ENCODE data around the gene RHBDD1. TPM values are rescaled to one million over a fixed set of nuclear protein-coding genes. Genes with fewer than 3 reads are reported as not detected.

RHBDD1 gene
- total RNA-seq, 1 donor: 92.2 TPM

DNA sequence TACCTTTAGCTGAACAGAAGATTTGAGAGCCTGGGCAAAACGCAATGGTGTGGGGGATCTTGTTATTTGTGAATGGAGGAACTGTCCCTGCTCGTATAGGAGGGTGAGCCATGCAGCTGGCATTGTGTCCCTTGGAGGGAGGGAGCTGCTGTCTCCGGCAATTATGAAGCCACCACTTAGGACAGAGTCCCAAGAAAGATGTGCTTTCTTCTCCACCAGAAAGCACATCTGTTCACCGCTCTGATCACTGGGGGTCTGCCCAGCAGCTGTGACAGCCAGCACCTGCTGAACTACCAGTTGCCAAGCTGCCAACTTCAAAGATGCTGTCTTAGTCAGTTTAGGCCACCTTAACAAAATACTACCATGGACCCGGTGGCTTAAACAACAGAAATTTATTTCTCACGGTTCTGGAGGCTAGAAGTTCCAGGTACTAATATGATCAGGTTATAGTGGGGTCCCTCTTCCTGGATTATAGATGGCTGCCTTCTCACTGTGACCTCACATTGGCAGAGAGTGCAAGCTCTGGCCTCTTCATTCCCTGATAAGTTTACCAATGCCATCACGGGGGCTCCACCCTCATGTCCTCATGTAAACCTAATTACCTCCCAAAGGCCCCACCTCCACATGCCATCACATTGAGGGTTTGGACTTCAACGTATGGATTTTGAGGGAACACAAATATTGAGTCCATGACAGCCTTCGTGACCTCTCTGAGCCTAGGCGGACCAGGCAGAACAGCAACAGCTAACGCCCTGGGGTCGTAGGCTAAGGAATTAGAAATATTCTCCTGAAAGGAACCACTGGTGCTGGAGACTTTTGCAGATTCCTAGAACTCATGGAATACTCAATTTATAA is 148.3 kb downstream of the RHBDD1 start:
- no peaks in the 10 kb centered on the region for H3K9me3 ChIP-seq (ENCODE audit: low read depth, low read length)
- no peaks in the 10 kb centered on the region for H3K27me3 ChIP-seq (ENCODE audit: insufficient read depth, low read length)
- no peak overlapping the region for H3K4me3 ChIP-seq (ENCODE audit: low read length)
- H3K4me1 ChIP-seq (ENCODE audit: insufficient read depth, low read length): peaks cover 12% of the 10 kb centered on the region

DNA sequence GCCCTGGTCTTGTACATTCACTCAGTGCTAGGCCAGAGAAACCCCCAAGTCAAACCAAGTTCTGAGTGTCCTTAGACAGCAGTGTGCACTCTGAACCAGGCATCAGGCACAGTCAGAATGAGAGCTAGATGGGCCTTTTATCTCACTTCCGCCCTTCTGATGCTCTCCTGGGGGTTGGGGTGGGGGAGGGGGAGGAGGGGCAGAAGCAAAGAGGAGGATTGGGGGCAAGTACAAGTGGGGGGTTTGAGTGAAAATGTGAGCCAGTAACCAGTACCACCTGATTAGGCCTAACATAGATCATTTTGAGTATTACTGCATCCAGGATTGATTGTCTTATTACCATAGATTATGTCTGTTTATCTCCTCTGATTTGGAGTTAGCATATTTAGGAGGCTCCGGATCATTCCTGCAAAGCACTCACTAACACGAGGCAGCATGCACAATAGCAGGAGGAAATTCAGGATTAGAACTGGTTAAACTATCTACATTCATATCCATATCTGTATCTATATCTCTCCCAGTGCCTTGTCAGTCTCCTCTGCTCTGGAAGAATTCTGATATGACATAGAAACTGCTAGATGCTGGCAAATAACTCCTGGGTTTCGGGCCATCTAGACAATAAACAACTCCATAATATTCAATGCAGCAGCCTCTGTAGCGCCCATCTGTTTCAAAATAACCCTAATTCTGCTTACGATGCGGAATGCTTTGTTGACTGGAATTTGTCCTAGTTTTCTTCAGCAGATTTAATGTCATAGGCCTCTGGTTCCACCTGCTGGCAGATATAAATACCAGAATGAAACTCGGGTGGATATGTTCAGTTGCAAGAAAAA is 149.1 kb downstream of the RHBDD1 start:
- H3K4me1 ChIP-seq (ENCODE audit: insufficient read depth, low read length): peaks cover 12% of the 10 kb centered on the region
- H3K9me3 ChIP-seq (ENCODE audit: low read depth, low read length): no peaks in the 10 kb centered on the region
- H3K27me3 ChIP-seq (ENCODE audit: insufficient read depth, low read length): no peaks in the 10 kb centered on the region
- no peak overlapping the region for H3K4me3 ChIP-seq (ENCODE audit: low read length)

DNA sequence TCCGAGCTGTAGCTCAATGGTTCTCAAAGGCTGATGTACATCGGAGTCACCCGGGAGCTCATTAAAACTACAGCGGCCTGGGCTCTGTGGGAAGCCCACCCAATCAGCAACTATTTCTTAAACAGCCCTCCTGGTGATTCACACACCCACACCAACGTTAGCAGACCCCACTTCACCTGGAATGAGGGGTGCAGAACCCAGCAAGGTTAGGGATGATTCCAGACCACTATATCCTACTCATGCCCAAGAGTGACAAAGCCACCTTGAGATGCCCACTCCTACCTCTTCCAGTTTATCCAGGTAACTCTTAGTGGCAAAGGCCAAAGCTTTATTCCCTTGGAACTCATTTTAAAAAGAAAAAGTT is 149.7 kb downstream of the RHBDD1 start:
- Histone ChIP-seq H3K4me3 (ENCODE audit: low read length) (no peak overlapping the region), H3K27me3 (ENCODE audit: insufficient read depth, low read length) (no peaks in the 10 kb centered on the region), H3K4me1 (ENCODE audit: insufficient read depth, low read length) (peaks cover 12% of the 10 kb centered on the region), H3K9me3 (ENCODE audit: low read depth, low read length) (no peaks in the 10 kb centered on the region)

DNA sequence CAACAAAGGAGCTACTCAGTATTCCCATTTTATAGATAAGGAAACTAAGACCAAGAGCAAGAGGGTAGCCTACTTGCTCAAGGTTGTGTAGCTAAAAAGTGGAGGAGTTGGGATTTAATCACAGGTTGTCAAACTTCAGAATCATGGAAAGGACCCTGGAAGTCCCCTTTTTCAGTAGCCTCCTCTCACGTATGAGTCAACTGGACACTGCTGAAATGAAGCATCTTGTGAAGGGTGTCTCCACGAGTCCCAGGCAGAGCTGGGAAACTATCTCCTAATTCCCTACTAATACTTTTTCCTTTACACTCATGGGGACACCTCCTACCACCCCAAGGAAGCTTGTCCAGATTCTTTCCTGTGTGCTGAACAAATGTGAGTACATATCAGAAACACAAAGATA is 155.8 kb downstream of the RHBDD1 start:
- no peaks in the 10 kb centered on the region for H3K9me3 ChIP-seq (ENCODE audit: low read depth, low read length)
- no peaks in the 10 kb centered on the region for H3K27me3 ChIP-seq (ENCODE audit: insufficient read depth, low read length)
- H3K4me1 ChIP-seq (ENCODE audit: insufficient read depth, low read length): no peaks in the 10 kb centered on the region
- H3K4me3 ChIP-seq (ENCODE audit: low read length): no peak overlapping the region

DNA sequence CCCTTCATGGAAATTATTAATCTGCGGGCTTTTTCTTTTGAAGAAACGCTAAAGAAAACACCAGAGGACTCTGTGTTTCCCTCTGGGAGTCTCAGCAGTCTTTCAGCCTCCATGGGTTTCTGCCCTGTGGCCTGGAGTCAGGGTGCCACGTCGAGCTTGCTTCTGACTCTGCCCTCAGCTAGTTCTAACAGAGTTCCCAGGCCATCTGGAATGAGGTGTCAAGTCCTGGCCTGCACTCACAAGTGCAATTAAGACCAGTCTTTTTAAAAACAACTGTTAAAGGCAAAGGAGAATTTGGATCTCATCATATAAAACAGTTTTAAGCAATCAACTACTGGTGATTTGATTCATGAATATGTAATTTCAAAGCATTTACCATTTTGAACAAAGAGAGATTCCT is 157.3 kb downstream of the RHBDD1 start:
- H3K9me3 ChIP-seq (ENCODE audit: low read depth, low read length): no peaks in the 10 kb centered on the region
- no peak overlapping the region for H3K4me3 ChIP-seq (ENCODE audit: low read length)
- H3K4me1 ChIP-seq (ENCODE audit: insufficient read depth, low read length): no peaks in the 10 kb centered on the region
- H3K27me3 ChIP-seq (ENCODE audit: insufficient read depth, low read length): no peaks in the 10 kb centered on the region

DNA sequence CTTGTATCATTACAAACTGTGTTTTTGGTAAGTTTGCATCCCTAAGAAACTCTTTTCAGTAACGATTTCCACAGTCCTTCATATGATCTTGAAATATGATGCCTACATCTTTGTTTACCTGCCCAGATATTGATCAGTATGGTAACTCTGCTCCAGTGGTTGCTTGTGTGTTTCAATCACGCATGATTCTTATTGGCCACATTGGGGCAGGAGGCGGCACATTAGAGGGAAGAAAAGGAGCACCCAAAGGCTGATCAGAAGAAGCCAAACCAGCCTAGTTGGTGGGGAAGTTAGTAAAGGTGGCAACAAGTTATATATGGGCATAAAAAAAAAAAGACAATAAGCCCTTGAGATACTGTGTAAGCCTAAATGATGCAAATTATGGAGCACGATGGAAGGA is 158.9 kb downstream of the RHBDD1 start:
- Histone ChIP-seq H3K4me3 (ENCODE audit: low read length) (no peak overlapping the region), H3K4me1 (ENCODE audit: insufficient read depth, low read length) (peaks cover 5% of the 10 kb centered on the region), H3K9me3 (ENCODE audit: low read depth, low read length) (no peaks in the 10 kb centered on the region), H3K27me3 (ENCODE audit: insufficient read depth, low read length) (no peaks in the 10 kb centered on the region)

DNA sequence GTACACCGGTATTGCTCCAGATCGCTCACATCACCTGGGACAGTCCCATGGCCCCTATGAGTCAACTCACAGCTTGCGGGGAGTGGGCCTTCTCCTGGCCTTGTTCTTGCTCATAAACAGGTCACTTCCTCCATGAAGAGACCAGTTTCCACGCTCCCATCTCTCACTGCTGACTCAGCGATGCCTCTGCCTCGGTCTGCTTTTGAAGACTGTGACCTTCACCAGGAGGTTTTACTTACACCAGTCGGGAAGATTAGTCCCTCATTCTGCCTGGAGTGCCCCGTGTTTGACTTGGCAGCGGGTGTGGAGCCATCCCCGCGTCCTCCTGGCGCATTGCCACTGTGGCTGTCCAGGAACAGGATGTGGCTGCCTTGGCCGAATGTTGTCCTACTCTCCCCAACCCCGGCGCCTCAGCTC is 159.8 kb downstream of the RHBDD1 start:
- Histone ChIP-seq H3K9me3 (ENCODE audit: low read depth, low read length) (no peaks in the 10 kb centered on the region), H3K4me1 (ENCODE audit: insufficient read depth, low read length) (peaks cover 5% of the 10 kb centered on the region), H3K27me3 (ENCODE audit: insufficient read depth, low read length) (no peaks in the 10 kb centered on the region), H3K4me3 (ENCODE audit: low read length) (no peak overlapping the region)

DNA sequence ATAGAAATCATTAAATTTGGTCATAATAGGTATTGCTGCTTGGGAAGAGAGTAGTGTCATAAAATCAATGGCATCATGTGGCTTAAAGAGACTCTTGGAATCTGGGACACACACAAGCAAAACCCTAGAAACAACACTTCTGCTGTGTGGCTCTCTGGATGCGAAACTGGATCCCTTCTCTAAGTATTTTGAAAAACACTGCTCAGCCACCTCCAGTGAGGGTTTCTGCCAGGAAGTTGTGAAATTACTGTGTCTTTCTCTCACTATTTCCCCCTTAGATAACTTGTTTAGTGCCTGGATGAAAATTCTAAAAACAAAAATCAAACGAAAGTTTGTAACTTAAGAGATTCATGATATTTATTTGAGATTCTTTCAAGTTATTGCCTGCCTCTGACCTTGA is 163.8 kb downstream of the RHBDD1 start:
- Histone ChIP-seq H3K27me3 (ENCODE audit: insufficient read depth, low read length) (no peaks in the 10 kb centered on the region), H3K4me1 (ENCODE audit: insufficient read depth, low read length) (peaks cover 5% of the 10 kb centered on the region), H3K4me3 (ENCODE audit: low read length) (no peak overlapping the region)

DNA sequence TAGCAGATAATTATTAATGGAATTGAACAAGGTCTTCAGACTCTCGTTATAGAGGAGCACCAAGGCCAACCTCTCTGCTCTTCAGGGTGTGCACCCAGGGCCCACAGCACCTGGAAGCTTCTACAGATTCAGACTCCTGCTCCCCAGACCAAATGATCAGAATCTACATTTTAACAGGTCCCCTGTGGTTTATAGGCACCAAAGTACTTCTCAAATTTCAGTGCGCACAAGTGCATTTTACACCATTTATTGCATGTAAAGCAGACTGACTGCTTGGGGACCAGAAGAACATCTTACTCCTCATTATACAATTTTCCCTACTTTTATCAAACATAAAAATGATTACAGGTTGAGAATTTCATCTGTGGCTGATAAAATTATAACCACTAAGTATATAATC is 164.3 kb downstream of the RHBDD1 start:
- Histone ChIP-seq H3K27me3 (ENCODE audit: insufficient read depth, low read length) (no peaks in the 10 kb centered on the region), H3K9me3 (ENCODE audit: low read depth, low read length) (no peaks in the 10 kb centered on the region), H3K4me1 (ENCODE audit: insufficient read depth, low read length) (peaks cover 5% of the 10 kb centered on the region), H3K4me3 (ENCODE audit: low read length) (no peak overlapping the region)

More for the DNA sequence above, 163.8 kb downstream of the RHBDD1 start:
- H3K9me3 ChIP-seq (ENCODE audit: low read depth, low read length): no peaks in the 10 kb centered on the region

DNA sequence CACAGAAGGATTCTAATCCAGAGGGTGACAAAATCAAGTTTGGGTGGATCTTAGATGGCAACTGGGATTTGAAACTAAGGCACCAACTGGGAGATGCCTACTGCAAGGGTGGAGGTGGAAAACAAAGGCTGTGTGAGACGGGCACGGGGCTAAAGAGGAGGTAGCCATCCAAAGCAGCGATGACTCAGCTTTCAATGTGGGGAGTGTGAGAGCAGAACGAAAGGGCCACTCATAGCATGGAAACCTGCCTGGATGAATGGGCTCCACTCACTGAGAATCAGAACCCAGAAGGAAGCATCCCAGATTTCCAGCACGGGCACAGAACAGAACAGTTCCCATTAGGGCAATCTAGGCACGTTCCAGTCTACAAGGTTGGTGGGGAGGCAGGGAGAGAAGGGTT is 168.6 kb downstream of the RHBDD1 start:
- Histone ChIP-seq H3K4me1 (ENCODE audit: insufficient read depth, low read length) (peaks cover 3% of the 10 kb centered on the region), H3K4me3 (ENCODE audit: low read length) (no peak overlapping the region), H3K27me3 (ENCODE audit: insufficient read depth, low read length) (no peaks in the 10 kb centered on the region), H3K9me3 (ENCODE audit: low read depth, low read length) (no peaks in the 10 kb centered on the region)

DNA sequence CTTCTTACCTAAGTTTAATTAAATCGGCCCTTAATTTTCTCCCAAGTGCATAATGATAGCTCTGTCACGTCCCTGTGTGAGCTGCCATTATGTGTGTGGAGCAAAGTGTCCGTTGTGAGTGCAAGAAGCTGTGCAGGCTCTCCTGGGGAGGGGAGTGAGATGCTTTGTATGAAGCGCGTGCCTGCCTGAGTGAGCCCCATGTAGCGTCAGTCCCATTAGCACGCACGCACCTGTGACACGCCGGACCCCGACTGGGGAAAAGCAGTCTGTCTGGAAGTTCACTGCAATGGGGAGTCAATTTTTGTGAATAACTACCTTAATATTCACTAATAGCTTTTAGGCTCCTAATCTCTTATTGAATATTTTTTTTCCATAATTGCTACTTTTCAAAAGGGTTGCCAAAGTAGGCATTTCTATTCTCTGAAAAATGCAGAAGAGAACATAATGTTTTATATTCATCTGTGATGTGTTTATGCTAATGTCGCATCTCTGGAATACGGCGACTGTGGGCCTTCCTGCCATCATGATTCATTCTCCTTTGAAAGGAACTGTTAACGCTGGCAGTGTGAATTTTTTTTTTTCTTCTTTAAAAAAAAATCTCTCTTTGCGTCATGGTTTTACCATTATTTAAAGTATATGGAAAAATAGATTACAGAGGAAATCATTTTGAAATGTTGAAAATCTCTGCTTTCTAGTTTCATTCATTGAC is 170.5 kb downstream of the RHBDD1 start:
- no peaks in the 10 kb centered on the region for H3K9me3 ChIP-seq (ENCODE audit: low read depth, low read length)
- no peaks in the 10 kb centered on the region for H3K4me1 ChIP-seq (ENCODE audit: insufficient read depth, low read length)
- H3K4me3 ChIP-seq (ENCODE audit: low read length): no peak overlapping the region
- H3K27me3 ChIP-seq (ENCODE audit: insufficient read depth, low read length): no peaks in the 10 kb centered on the region

DNA sequence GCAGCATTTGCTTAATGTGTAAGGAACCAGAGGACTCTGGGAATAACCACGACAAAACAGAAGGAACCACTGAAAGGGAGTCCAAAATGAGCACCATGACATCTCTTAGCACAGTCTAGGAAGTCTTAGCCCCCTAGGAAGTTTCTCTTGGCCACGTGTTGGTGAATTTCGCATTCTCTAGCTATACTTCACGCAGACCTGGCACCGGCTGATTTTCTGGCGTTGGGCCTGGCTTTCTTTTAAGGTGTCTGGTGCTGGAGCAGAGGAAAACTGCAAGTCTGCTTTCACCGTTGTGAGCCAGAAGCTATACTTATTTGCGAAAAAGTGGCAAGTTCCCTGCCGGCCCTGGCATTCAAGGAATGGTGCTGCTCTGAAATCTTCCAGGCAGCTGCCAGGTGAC is 171.3 kb downstream of the RHBDD1 start:
- no peaks in the 10 kb centered on the region for H3K9me3 ChIP-seq (ENCODE audit: low read depth, low read length)
- H3K4me1 ChIP-seq (ENCODE audit: insufficient read depth, low read length): no peaks in the 10 kb centered on the region
- no peaks in the 10 kb centered on the region for H3K27me3 ChIP-seq (ENCODE audit: insufficient read depth, low read length)
- H3K4me3 ChIP-seq (ENCODE audit: low read length): no peak overlapping the region

DNA sequence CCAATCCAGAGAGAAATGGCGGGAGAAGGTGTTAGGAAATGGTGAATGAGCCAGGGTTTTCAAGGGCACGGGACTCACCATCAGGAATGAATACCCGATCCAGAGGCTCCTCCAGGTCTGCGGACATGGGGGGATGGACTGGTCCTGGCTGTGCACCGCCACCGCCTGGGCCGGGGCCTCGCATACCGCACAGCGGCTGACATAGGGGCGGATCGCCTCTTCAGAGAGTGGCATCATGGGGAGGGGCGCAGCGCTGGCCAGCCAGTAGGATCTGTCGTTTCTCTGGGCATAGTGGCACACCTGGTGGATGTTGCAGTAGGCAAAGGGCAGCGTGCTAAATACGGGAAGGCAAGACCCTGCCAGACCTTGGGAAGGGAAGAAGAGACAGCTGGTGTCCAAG is 172.1 kb downstream of the RHBDD1 start:
- Histone ChIP-seq H3K27me3 (ENCODE audit: insufficient read depth, low read length) (no peaks in the 10 kb centered on the region), H3K9me3 (ENCODE audit: low read depth, low read length) (no peaks in the 10 kb centered on the region), H3K4me3 (ENCODE audit: low read length) (no peak overlapping the region), H3K4me1 (ENCODE audit: insufficient read depth, low read length) (no peaks in the 10 kb centered on the region)

DNA sequence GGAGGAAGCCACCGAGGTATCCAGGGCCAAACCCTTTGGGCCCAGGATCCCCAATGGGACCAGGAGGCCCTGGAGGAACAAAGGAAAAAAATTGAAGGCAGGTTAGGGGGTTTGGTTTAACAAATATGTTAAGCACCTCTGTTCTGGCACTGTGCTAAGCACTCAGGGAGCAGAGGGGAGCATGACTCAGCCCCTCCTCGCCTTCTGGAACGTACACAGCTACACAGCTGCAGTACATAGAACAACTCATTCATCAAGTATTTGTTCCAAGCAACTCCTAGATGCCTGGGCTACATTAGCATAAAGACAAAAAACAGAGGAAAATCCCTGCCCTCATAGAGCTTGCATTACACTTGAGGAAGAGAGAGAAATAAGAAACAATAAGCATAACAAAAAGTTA is 174.6 kb downstream of the RHBDD1 start:
- H3K9me3 ChIP-seq (ENCODE audit: low read depth, low read length): no peaks in the 10 kb centered on the region
- no peak overlapping the region for H3K4me3 ChIP-seq (ENCODE audit: low read length)
- H3K4me1 ChIP-seq (ENCODE audit: insufficient read depth, low read length): no peaks in the 10 kb centered on the region
- no peaks in the 10 kb centered on the region for H3K27me3 ChIP-seq (ENCODE audit: insufficient read depth, low read length)

DNA sequence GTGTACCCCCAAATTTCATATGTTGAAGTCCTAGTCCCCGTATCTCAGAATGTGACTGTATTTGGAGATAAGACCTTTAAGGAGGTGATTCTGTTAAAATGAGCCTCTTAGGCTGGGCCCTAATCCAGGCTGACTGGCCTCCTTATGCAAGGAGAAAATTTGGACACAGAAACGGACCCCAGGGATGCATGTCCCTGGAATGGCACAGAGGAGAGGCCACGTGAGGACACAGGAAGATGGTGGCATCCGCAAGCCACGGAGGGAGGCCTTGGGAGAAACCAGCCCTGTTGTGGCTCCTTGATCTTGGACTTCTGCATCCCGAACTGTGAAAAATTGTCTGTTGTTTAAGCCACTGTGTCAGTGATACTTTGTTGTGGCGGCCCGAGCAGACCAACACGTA is 177.5 kb downstream of the RHBDD1 start:
- Histone ChIP-seq H3K27me3 (ENCODE audit: insufficient read depth, low read length) (no peaks in the 10 kb centered on the region), H3K9me3 (ENCODE audit: low read depth, low read length) (no peaks in the 10 kb centered on the region), H3K4me1 (ENCODE audit: insufficient read depth, low read length) (no peaks in the 10 kb centered on the region), H3K4me3 (ENCODE audit: low read length) (no peak overlapping the region)

Data from mononuclear cell (primary cell).